BJ (cell line): ENCODE data around the gene OTULIN. TPM values are rescaled to one million over a fixed set of nuclear protein-coding genes. Genes with fewer than 3 reads are reported as not detected.

ENCODE experiments used
- CTCF ChIA-PET: fragments of 350-600 bp; formaldehyde crosslinking; extraction: SDS; loops from one replicate; lab custom pipeline; 2021; ENCODE audit warnings: antibody characterized with exemption, inconsistent platforms; lab: Yijun Ruan, JAX
- POLR2A ChIA-PET: fragments of 300-600 bp; sonication (Branson Sonifier 250); formaldehyde crosslinking; extraction: SDS; loops from one replicate; lab custom pipeline; 2021; ENCODE audit warnings: antibody characterized with exemption; lab: Charles Lee
- DNase-seq: peaks from one replicate; pipeline ENCODE4 v3.0.0-alpha.2; 2011; ENCODE audit warnings: low read depth
- H3K27me3 ChIP-seq: 2 replicates; pipeline ENCODE4 v1.6.0; 2011; ENCODE audit warnings: low read length; ENCODE audit not compliant: control insufficient read depth, insufficient read depth
- H3K36me3 ChIP-seq: 2 replicates; pipeline ENCODE4 v1.5.1; 2011; ENCODE audit warnings: low read length; ENCODE audit not compliant: control insufficient read depth, insufficient read depth
- H3K4me3 ChIP-seq: 2 replicates; pipeline ENCODE4 v1.5.1; 2011; ENCODE audit warnings: low read depth, mild to moderate bottlenecking, control low read depth, low read length
- polyA plus RNA-seq: library from polyadenylated mRNA; depleted of rRNA; stranded (reverse); fragments of >200 nt; gene quantifications from 2 replicates; pipeline ENCODE4 v1.2.3, GENCODE V29; 2011
- TF ChIP-seq, protein P1 (sequence below): IDR thresholded peaks from 2 replicates; pipeline ENCODE4 v1.5.1; 2011; ENCODE audit warnings: low read depth, mild to moderate bottlenecking, control low read depth, inconsistent platforms, low read length, moderate library complexity; ENCODE audit not compliant: insufficient read depth

The OTULIN gene
- polyA plus RNA-seq, 1 experiment = 10.1 TPM

DNA sequence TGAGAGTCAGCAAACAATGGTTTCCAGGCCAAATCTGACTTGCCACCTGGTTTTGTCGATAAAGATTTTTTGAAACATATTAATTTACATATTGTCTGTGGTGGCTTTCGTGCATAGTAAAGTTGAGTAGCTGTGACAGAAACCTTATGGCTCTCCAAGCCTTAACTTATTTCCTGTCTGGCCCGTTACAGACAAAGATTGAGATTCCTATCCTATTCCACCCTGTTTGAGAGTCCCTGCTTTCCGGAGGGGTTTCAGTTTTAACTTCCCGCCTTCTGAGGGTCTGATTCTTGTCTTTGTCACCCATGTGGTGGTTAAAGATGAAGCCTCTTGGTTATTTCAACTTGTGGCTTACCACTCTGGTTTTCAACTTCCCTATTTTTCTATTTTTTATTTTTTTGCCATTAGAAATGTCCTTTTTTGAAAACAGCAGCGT lies 11.4 kb downstream of the OTULIN start:
- TF ChIP-seq, protein P1, sequence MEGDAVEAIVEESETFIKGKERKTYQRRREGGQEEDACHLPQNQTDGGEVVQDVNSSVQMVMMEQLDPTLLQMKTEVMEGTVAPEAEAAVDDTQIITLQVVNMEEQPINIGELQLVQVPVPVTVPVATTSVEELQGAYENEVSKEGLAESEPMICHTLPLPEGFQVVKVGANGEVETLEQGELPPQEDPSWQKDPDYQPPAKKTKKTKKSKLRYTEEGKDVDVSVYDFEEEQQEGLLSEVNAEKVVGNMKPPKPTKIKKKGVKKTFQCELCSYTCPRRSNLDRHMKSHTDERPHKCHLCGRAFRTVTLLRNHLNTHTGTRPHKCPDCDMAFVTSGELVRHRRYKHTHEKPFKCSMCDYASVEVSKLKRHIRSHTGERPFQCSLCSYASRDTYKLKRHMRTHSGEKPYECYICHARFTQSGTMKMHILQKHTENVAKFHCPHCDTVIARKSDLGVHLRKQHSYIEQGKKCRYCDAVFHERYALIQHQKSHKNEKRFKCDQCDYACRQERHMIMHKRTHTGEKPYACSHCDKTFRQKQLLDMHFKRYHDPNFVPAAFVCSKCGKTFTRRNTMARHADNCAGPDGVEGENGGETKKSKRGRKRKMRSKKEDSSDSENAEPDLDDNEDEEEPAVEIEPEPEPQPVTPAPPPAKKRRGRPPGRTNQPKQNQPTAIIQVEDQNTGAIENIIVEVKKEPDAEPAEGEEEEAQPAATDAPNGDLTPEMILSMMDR = no peak
- DNase-seq = no peak
- Histone ChIP-seq H3K27me3 (no peaks in the 10 kb centered on the region), H3K36me3 (peaks cover 6% of the 10 kb centered on the region; the same call in 1 of the 2 replicates), H3K4me3 (no peak overlapping the region)
- POLR2A ChIA-PET = no interaction called here
- CTCF ChIA-PET = interaction anchor here (3.3 kb wide), 1 partner anchor 10 kb away, joined by 13 read pairs; no protein-coding TSS in a partner anchor

DNA sequence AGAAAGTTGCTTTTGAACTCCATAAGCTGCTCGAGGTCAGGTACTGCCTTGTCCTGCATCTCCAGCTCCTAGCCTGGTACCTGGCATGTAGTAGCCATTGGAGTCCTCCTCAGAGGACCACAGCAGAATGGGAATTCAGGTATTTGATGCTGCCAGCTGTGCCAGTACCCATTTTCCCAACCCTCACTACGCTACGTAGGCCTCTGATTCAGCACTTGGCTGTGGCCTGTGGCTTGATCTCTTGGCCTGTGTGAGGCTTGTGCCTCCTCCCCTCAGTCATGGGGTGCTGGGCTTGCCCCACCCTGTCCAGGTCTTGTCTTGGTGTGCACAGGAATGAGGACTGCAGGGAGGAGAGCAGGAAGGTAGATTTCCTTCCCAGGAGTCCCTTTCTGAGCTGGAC lies 11.8 kb downstream of the OTULIN start:
- Histone ChIP-seq H3K36me3 (peaks cover 8% of the 10 kb centered on the region), H3K4me3 (no peak overlapping the region), H3K27me3 (no peaks in the 10 kb centered on the region)
- CTCF ChIA-PET = interaction anchor here (3.3 kb wide), 1 partner anchor 9 kb away, joined by 13 read pairs; no protein-coding TSS in a partner anchor
- POLR2A ChIA-PET = no interaction called here
- DNase-seq = no peak
- TF ChIP-seq, protein P1 = no peak

DNA sequence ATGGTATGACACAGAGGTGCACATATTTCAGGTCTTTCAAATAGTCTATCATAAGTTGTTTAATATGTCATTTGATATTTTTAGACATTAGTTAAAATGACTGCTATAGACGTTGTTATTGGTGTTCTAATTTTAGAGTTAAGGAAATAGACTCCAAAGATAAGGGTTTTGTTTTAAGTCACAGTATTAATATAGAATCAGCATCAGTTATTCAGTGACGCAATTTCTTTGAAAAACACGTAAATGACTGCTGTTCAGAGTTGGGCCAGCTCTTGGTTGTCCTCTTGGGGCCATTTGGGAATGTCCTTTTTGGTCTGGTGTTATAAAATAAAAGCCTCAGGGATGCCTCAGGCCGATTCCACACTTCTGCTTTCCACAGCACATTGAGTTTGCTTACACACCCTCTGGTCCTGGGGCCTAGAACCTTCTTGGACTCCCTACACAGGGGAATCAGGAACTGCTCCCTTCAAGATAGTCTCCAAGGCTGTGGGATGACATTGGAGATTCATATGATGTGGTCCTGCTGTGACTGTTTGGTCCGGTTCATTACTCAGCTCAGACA lies 14.3 kb downstream of the OTULIN start:
- Histone ChIP-seq H3K36me3 (peaks cover 14% of the 10 kb centered on the region), H3K27me3 (no peaks in the 10 kb centered on the region), H3K4me3 (no peak overlapping the region)
- DNase-seq = no peak
- TF ChIP-seq, protein P1 = no peak
- CTCF ChIA-PET = interaction anchor here (0.6 to 2.5 kb wide), 2 partner anchors 9 to 48 kb away, joined by 6 to 7 read pairs; no protein-coding TSS in a partner anchor
- POLR2A ChIA-PET = no interaction called here

DNA sequence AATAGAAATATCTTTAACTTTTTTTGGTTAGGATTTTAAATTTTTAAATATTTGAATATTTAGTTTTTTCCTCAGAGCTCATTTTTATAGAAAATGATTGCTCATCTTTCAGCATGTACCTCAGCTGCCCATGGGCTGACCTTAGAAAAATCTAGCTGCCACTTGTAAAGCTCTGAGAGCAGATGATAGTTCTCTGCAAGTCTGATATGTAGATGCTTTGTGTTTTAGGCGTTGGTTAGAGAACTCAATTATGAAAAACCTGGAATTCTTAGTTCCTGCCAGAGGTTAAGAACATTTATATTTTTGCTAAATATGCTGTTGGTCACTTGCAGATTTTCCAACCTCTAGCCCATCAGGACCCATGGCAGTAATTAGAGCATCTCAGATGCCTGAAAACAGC lies 15.1 kb downstream of the OTULIN start:
- peaks cover 14% of the 10 kb centered on the region for H3K36me3 ChIP-seq
- POLR2A ChIA-PET = no interaction called here
- CTCF ChIA-PET = interaction anchor here (0.6 to 2.5 kb wide), 3 partner anchors 9 to 47 kb away, joined by 6 to 7 read pairs (median 6); no protein-coding TSS in a partner anchor

DNA sequence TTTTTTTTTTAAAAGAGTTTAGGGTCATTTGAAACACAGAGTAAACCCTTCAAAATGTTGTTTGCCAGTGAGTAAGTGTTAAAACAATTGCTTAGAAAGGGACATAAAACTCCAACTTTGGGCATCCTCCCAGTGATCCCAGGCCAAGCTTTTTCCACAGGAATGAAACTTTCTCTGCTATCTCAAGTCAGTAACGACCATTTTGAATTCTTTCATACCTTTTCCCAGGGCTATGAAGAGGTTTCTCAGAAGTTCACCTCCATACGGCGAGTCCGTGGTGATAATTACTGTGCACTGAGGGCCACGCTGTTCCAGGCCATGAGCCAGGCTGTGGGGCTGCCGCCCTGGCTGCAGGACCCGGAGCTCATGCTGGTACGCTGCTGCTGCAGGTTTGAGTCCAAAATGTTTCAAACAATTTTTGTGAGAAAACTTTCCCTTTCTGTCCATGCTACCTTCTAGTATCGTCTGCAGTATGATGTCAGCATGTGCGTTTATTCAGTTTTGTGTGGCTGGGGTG lies 16.8 kb downstream of the OTULIN start:
- DNase-seq = no peak
- TF ChIP-seq, protein P1 = no peak
- H3K36me3 ChIP-seq = peaks cover 16% of the 10 kb centered on the region
- H3K4me3 ChIP-seq = no peak overlapping the region
- ChIA-PET CTCF (no interaction called here), POLR2A (no interaction called here)
- no peaks in the 10 kb centered on the region for H3K27me3 ChIP-seq

More for the DNA sequence above, 15.1 kb downstream of the OTULIN start:
- no peak overlapping the region for H3K4me3 ChIP-seq
- no peaks in the 10 kb centered on the region for H3K27me3 ChIP-seq
- no peak for DNase-seq
- TF ChIP-seq, protein P1 = no peak
